ENCODE data around the gene HSPBP1. TPM values are rescaled to one million over a fixed set of nuclear protein-coding genes. Genes with fewer than 3 reads are reported as not detected.

Gene HSPBP1
- total RNA-seq, 1 experiment from 2014 or later = 63.0 TPM

- Histone ChIP-seq H3K27me3 (ENCODE audit: insufficient read depth, low read length) (no peaks in the 10 kb centered on the region), H3K9me2 (ENCODE audit: insufficient read depth) (no peaks in the 10 kb centered on the region), H4K20me1 (ENCODE audit: insufficient read depth) (no peaks in the 10 kb centered on the region), H3K4me3 (replicated peaks in 1 of 2; ENCODE audit: low read depth in 1 of 2, low read length in 2 of 2) (no peak overlapping the region), H3K9ac (ENCODE audit: low read length) (no peak overlapping the region), H2AFZ (ENCODE audit: low read depth, low read length, poor library complexity, severe bottlenecking) (no peak overlapping the region), H3K9me3 (ENCODE audit: control insufficient read depth in 1 of 2, insufficient read depth in 1 of 2, low read depth in 1 of 2, low read length in 2 of 2) (no peaks in the 10 kb centered on the region), H3K79me2 (ENCODE audit: insufficient read depth, low read length) (peaks cover 96% of the 10 kb centered on the region), H3K4me2 (ENCODE audit: low read length) (no peak overlapping the region), H3K27ac (ENCODE audit: low read depth, low read length) (no peak overlapping the region; the same call in 1 of the 2 replicates), H3K36me3 (ENCODE audit: control insufficient read depth in 1 of 2, insufficient read depth in 2 of 2, low read length in 2 of 2) (peaks cover 2 to 9% of the 10 kb centered on the region in 2 experiments; a peak in 3 of 4 replicates), H3K4me1 (ENCODE audit: control insufficient read depth in 1 of 2, insufficient read depth in 2 of 2, low read length in 2 of 2) (peaks cover 9 to 26% of the 10 kb centered on the region in 2 experiments)
- RAD21 ChIA-PET (ENCODE audit: low non-redundant PET in 1 of 2, low total read pairs in 2 of 2, uncharacterized antibody in 2 of 2, unreplicated experiment in 2 of 2) = no interaction called here
- intact Hi-C loops (cut with micrococcal nuclease) = no loop called here
- no peak for ATAC-seq
- CTCF ChIA-PET = no interaction called here
- no peak for DNase-seq (ENCODE audit: low read depth, low spot score)
- TF ChIP-seq POLR2A (IDR thresholded peaks at IDR 0.05; ENCODE audit: borderline replicate concordance, extremely low read depth, insufficient read depth, insufficient read length) = no peak
- TF ChIP-seq RAD21 (IDR thresholded peaks at IDR 0.05; ENCODE audit: low read depth) = no peak
- no peak for TF ChIP-seq SP1 (IDR thresholded peaks at IDR 0.05; ENCODE audit: low read depth)
- TF ChIP-seq EZH2 (IDR thresholded peaks at IDR 0.05) = no peak
- no peak for TF ChIP-seq EGR1 (IDR thresholded peaks at IDR 0.05; ENCODE audit: low read depth)
- TF ChIP-seq TCF7L2 (IDR thresholded peaks at IDR 0.05; ENCODE audit: borderline replicate concordance, extremely low read depth, insufficient read depth, insufficient read length) = no peak
- TF ChIP-seq CTCF (IDR thresholded peaks at IDR 0.05 in 2 of 3, conservative IDR thresholded peaks at IDR 0.05 in 1 of 3; ENCODE audit: borderline replicate concordance in 1 of 3, insufficient read depth in 1 of 3, low read depth in 2 of 3, low read length in 2 of 3) = no peak
- no peak for TF ChIP-seq ATF3 (IDR thresholded peaks at IDR 0.05)
- no peak for TF ChIP-seq JUND (IDR thresholded peaks at IDR 0.05)
- TF ChIP-seq EZH2phosphoT487 (IDR thresholded peaks at IDR 0.05; ENCODE audit: borderline replicate concordance) = no peak
- TF ChIP-seq ELF1 (IDR thresholded peaks at IDR 0.05; ENCODE audit: borderline replicate concordance, low read depth) = no peak
- TF ChIP-seq SRF (IDR thresholded peaks at IDR 0.05; ENCODE audit: low read depth) = no peak
- no peak for TF ChIP-seq REST (IDR thresholded peaks at IDR 0.05; ENCODE audit: low read depth)
- no peak for TF ChIP-seq SIN3A (IDR thresholded peaks at IDR 0.05; ENCODE audit: low read depth)
- no peak for TF ChIP-seq ZNF274 (IDR thresholded peaks at IDR 0.05; ENCODE audit: low read depth, low read length)
- no peak for TF ChIP-seq CBX3 (IDR thresholded peaks at IDR 0.05; ENCODE audit: low read depth)
- no peak for TF ChIP-seq YY1 (IDR thresholded peaks at IDR 0.05; ENCODE audit: extremely low read depth, insufficient replicate concordance, low read depth, low read length)
- no peak for TF ChIP-seq ZBTB33 (IDR thresholded peaks at IDR 0.05; ENCODE audit: extremely low read depth, insufficient replicate concordance, low read length)
- no peak for TF ChIP-seq FOSL1 (IDR thresholded peaks at IDR 0.05; ENCODE audit: low read depth)
- POLR2A ChIA-PET = no interaction called here
- BruUV-seq (replicated peaks) = no TSS peak
These were observed 25.9 kb downstream of the HSPBP1 start for GRCh38 chr19:55253842-55254624.
